ENCODE results near the gene PACS1.

GRCh38 chr11:66227700-66228099, 157.6 kb downstream of the PACS1 start:
- TF ChIP-seq, protein P1, sequence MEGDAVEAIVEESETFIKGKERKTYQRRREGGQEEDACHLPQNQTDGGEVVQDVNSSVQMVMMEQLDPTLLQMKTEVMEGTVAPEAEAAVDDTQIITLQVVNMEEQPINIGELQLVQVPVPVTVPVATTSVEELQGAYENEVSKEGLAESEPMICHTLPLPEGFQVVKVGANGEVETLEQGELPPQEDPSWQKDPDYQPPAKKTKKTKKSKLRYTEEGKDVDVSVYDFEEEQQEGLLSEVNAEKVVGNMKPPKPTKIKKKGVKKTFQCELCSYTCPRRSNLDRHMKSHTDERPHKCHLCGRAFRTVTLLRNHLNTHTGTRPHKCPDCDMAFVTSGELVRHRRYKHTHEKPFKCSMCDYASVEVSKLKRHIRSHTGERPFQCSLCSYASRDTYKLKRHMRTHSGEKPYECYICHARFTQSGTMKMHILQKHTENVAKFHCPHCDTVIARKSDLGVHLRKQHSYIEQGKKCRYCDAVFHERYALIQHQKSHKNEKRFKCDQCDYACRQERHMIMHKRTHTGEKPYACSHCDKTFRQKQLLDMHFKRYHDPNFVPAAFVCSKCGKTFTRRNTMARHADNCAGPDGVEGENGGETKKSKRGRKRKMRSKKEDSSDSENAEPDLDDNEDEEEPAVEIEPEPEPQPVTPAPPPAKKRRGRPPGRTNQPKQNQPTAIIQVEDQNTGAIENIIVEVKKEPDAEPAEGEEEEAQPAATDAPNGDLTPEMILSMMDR (IDR thresholded peaks at IDR 0.05; ENCODE audit: insufficient read depth, low read depth, low read length): no peak
- TF ChIP-seq EZH2 (IDR thresholded peaks at IDR 0.05; ENCODE audit: insufficient read depth, low read length): no peak

Measured in astrocyte (in vitro differentiated cells and primary cell).